Gastrocnemius medialis (tissue), 4 donors: ENCODE results near the gene N4BP2.

ENCODE experiments used
- POLR2A ChIP-seq, 2 donors: fragments of 450-650 bp; IDR thresholded peaks; one replicate each; pipeline ENCODE4 v1.6.1; 2017; ENCODE audit warnings: antibody characterized with exemption in 2 of 2, mild to moderate bottlenecking in 2 of 2, moderate library complexity in 2 of 2
- TF ChIP-seq, protein P1 (sequence below), 5 experiments: fragments of 450-650 bp in 3 of 5; fragments of 200-600 bp in 2 of 5; sonication (generic) in 2 of 5; IDR thresholded peaks in 4 of 5; conservative IDR thresholded peaks in 1 of 5; 1 replicate in 4 of 5; 2 replicates in 1 of 5; pipeline ENCODE4 v1.5.1; 2016 to 2019; ENCODE audit warnings: antibody characterized with exemption in 5 of 5, mild to moderate bottlenecking in 3 of 5, moderate library complexity in 3 of 5

DNA sequence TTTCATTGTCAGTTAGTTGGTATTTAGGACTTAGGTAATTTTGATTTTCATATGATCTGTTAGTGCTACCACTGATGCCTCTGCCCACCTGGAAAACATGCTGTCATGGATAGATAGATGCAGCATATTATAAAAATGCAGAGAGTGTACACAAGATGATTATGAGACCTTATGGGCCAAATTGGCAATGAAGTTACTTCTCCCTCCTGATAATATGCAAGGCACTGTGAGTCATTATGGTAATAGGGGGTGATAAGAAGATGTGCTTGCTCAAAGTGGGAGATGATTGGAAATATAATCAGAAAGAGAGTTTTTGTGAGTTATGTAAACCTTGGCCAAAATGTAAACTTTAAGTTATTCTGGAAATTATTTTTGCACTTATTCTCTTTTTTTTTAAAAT lies 83.5 kb downstream of the N4BP2 start:
- no peak for TF ChIP-seq POLR2A (IDR thresholded peaks at IDR 0.05)
- TF ChIP-seq, protein P1, sequence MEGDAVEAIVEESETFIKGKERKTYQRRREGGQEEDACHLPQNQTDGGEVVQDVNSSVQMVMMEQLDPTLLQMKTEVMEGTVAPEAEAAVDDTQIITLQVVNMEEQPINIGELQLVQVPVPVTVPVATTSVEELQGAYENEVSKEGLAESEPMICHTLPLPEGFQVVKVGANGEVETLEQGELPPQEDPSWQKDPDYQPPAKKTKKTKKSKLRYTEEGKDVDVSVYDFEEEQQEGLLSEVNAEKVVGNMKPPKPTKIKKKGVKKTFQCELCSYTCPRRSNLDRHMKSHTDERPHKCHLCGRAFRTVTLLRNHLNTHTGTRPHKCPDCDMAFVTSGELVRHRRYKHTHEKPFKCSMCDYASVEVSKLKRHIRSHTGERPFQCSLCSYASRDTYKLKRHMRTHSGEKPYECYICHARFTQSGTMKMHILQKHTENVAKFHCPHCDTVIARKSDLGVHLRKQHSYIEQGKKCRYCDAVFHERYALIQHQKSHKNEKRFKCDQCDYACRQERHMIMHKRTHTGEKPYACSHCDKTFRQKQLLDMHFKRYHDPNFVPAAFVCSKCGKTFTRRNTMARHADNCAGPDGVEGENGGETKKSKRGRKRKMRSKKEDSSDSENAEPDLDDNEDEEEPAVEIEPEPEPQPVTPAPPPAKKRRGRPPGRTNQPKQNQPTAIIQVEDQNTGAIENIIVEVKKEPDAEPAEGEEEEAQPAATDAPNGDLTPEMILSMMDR (IDR thresholded peaks at IDR 0.05 in 4 of 5, conservative IDR thresholded peaks at IDR 0.05 in 1 of 5): no peak
